Measurements from ENCODE around the gene ERGIC1. TPM values are rescaled to one million over a fixed set of nuclear protein-coding genes. Genes with fewer than 3 reads are reported as not detected.

ERGIC1 gene
- total and polyA plus RNA-seq, 12 donors, result 71.9 to 450 (median 248) TPM

DNA sequence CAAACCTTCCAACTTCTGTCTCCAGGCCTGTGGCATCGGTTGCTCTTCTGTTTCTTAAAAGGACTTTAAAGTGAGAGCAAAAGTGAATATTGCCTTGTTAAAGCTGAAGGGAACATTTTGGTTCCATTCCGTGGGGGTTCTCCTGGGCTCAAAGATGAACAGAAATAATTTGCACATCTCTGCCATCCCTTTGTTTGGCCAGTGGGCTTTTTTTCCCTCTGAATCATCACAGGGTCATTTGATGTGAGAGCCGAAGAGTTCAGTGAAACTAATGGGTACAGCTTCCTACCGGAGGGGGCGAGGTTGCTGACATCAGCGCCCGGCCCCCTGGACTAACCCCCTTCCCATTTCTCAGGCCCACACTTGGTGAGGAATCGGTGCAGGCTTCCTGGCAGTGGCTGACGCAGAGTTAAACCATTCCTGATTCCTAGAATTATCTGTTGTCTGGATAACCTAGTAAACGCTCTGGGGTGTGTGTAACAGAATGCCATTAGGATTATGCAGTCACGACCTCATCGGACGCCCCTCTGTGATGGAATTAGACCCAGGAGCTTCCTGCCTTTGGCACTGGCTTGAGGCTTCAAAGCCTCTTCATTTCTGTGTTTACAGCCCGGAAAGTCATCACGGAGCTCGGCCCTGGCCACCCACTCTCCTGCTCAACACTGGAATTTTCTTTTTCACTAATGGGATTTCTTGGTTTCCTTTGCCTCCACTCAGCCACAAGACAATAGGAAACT, 63.6 kb downstream of the ERGIC1 start:
- peak overlapping the region in 1 of 4 donors; percentile 29 for H3K4me3 ChIP-seq
- H3K4me1 ChIP-seq (replicated peaks in 1 of 2), result peaks cover 34 to 49% of the 10 kb centered on the region in 2 donors
- H3K36me3 ChIP-seq (replicated peaks in 1 of 2), result peaks cover 0 to 30% of the 10 kb centered on the region in 2 donors
- intact Hi-C loops (cut with DNase I), result no loop called here
- peak overlapping the region; percentile 58 to 87 (median 70) for H3K27ac ChIP-seq
- H3K27me3 ChIP-seq, result no peaks in the 10 kb centered on the region
- TF ChIP-seq POLR2A (IDR thresholded peaks at IDR 0.05) (no peak), CTCF (IDR thresholded peaks at IDR 0.05) (no peak)
- no peaks in the 10 kb centered on the region for H3K9me3 ChIP-seq (replicated peaks in 1 of 3)
- WGBS, 4 donors, result 47 to 61% (median 49%) methylated on average over 16 of the region's 16 CpGs
- DNase-seq, result no peak

- intact Hi-C loops (cut with DNase I), result no loop called here
- Histone ChIP-seq H3K27me3 (no peaks in the 10 kb centered on the region), H3K4me1 (replicated peaks in 1 of 2) (peaks cover 36 to 50% of the 10 kb centered on the region in 2 donors), H3K4me3 (no peak overlapping the region), H3K9me3 (replicated peaks in 1 of 3) (no peaks in the 10 kb centered on the region), H3K36me3 (replicated peaks in 1 of 2) (peaks cover 0 to 30% of the 10 kb centered on the region in 2 donors), H3K27ac (peak overlapping the region; percentile 58 to 87 (median 70))
- DNase-seq, result no peak
- WGBS, 4 donors, result 94 to 100% (median 95%) methylated on average over 2 to 3 of the region's 3 CpGs
- TF ChIP-seq CTCF (IDR thresholded peaks at IDR 0.05) (no peak), POLR2A (IDR thresholded peaks at IDR 0.05) (no peak)
Observed at GRCh38 chr5:172898218-172898842, 64.3 kb downstream of the ERGIC1 start.

GRCh38 chr5:172898843-172899369, 64.9 kb downstream of the ERGIC1 start:
- peak overlapping the region in 3 of 5 donors; percentile 70 to 87 (median 82) for H3K27ac ChIP-seq
- intact Hi-C loops (cut with DNase I), result no loop called here
- TF ChIP-seq POLR2A (IDR thresholded peaks at IDR 0.05) (no peak), CTCF (IDR thresholded peaks at IDR 0.05) (no peak)
- no peak overlapping the region for H3K4me3 ChIP-seq
- no peak for DNase-seq
- peaks cover 42 to 56% of the 10 kb centered on the region in 2 donors for H3K4me1 ChIP-seq (replicated peaks in 1 of 2)
- 92 to 98% (median 97%) methylated on average over 5 to 7 of the region's 7 CpGs for WGBS, 4 donors
- no peaks in the 10 kb centered on the region for H3K9me3 ChIP-seq (replicated peaks in 1 of 3)
- peaks cover 0 to 30% of the 10 kb centered on the region in 2 donors for H3K36me3 ChIP-seq (replicated peaks in 1 of 2)
- no peaks in the 10 kb centered on the region for H3K27me3 ChIP-seq

- 92 to 97% (median 94%) methylated on average over 3 to 7 of the region's 7 CpGs for WGBS, 4 donors
- intact Hi-C loops (cut with DNase I), result no loop called here
- Histone ChIP-seq H3K9me3 (replicated peaks in 1 of 3) (no peaks in the 10 kb centered on the region), H3K27ac (peak overlapping the region in 2 of 5 donors; percentile 70 to 97), H3K4me3 (no peak overlapping the region), H3K4me1 (replicated peaks in 1 of 2) (peaks cover 47 to 61% of the 10 kb centered on the region in 2 donors), H3K27me3 (no peaks in the 10 kb centered on the region), H3K36me3 (replicated peaks in 1 of 2) (peaks cover 0 to 30% of the 10 kb centered on the region in 2 donors)
- DNase-seq, result no peak
- TF ChIP-seq CTCF (IDR thresholded peaks at IDR 0.05) (no peak), POLR2A (IDR thresholded peaks at IDR 0.05) (no peak)
Observed at GRCh38 chr5:172899436-172899835, 65.4 kb downstream of the ERGIC1 start.

All from adrenal gland (tissue), 12 donors.